Body of pancreas (tissue), 4 donors: ENCODE measurements around the gene REXO1. TPM values are rescaled to one million over a fixed set of nuclear protein-coding genes. Genes with fewer than 3 reads are reported as not detected.

Experiments used
- ATAC-seq: fragments of 150-250 bp; one replicate; pipeline ENCODE4 v1.9.1; 2016
- DNase-seq, 4 donors: peaks; one replicate each; pipeline ENCODE4 v3.0.0-alpha.2; 2019
- H3K27ac ChIP-seq, 4 donors: fragments of 200-600 bp; sonication (generic); 1 replicate in 3 of 4; 2 replicates in 1 of 4; pipeline versions ENCODE4 v1.5.1 to v1.6.1; 2016 to 2019; ENCODE audit warnings: mild to moderate bottlenecking in 1 of 4, mixed read lengths in 1 of 4, moderate library complexity in 1 of 4
- H3K27me3 ChIP-seq, 2 donors: fragments of 200-600 bp; sonication (generic); one replicate each; pipeline ENCODE4 v1.6.0; 2016; ENCODE audit warnings: mild to moderate bottlenecking in 1 of 2
- H3K36me3 ChIP-seq, 2 donors: fragments of 200-600 bp; sonication (generic); replicated peaks in 1 of 2; 2 replicates each; pipeline ENCODE4 v1.5.1; 2016; ENCODE audit warnings: low read depth in 2 of 2; ENCODE audit not compliant: insufficient read depth in 1 of 2
- H3K4me1 ChIP-seq: fragments of 200-600 bp; sonication (generic); one replicate; pipeline ENCODE4 v1.6.0; 2016
- H3K4me3 ChIP-seq, 2 donors: fragments of 200-600 bp; sonication (generic); 1 replicate in 1 of 2; 2 replicates in 1 of 2; pipeline ENCODE4 v1.5.1; 2016 to 2019
- H3K9me3 ChIP-seq, 3 donors: fragments of 200-600 bp; sonication (generic); 1 replicate in 2 of 3; 2 replicates in 1 of 3; pipeline ENCODE4 v1.5.1; 2016
- POLR2A ChIP-seq, 3 donors: fragments of 450-650 bp; IDR thresholded peaks; one replicate each; pipeline ENCODE4 v1.6.1; 2016; ENCODE audit warnings: antibody characterized with exemption in 3 of 3, mild to moderate bottlenecking in 2 of 3
- WGBS, 2 donors: methylation state at CpG; one replicate each; pipeline ENCODE4 v1.1.5; 2017; 5-methylcytosine and 5-hydroxymethylcytosine counted together
- intact Hi-C: fragments of 100-400 bp; cut with DNase I; formaldehyde crosslinking; loops from one replicate; pipeline ENCODE4 v1.15.1; 2023
- total RNA-seq, 2 donors: library from RNA; depleted of rRNA; stranded (reverse); fragments of >200 nt; gene quantifications; one replicate each; pipeline ENCODE4 v1.1.0, GENCODE V29; 2016
- TF ChIP-seq, protein P1 (sequence below), 7 experiments: fragments of 450-650 bp in 4 of 7; fragments of 200-600 bp in 3 of 7; sonication (generic) in 3 of 7; IDR thresholded peaks; one replicate each; pipeline ENCODE4 v1.5.1; 2016 to 2019; ENCODE audit warnings: antibody characterized with exemption in 7 of 7

Gene REXO1
- total RNA-seq, 2 donors from 2014 or later = 16.6 to 19.8 TPM

DNA sequence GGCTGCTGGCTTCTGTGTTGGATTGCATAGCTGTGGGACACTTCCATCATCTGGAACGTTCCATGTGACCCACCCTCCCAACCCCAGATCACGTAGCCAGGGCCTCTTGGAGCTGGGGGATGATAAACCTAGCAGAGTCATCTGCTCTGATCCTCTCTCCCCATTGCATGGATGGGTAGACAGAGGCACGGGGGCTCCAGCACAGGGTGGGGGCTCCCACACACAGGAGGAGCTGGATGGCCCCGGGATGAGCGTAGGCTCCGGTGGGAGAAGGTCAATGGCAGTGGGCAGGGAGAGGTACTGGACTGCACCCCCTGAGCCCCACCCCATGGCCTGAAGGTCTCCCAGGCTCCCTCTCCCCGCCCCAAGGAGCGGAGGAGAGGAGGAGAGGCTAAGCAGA, 61.6 kb downstream of the REXO1 start:
- peaks cover 0 to 2% (median 0%) of the 10 kb centered on the region in 3 donors for H3K9me3 ChIP-seq
- H3K36me3 ChIP-seq = no peaks in the 10 kb centered on the region
- ATAC-seq = no peak
- WGBS, 2 donors = 73 to 75% methylated on average over 5 to 8 of the region's 8 CpGs
- H3K27me3 ChIP-seq = peaks cover 0 to 5% of the 10 kb centered on the region in 2 donors
- TF ChIP-seq POLR2A (IDR thresholded peaks at IDR 0.05) = no peak
- TF ChIP-seq, protein P1, sequence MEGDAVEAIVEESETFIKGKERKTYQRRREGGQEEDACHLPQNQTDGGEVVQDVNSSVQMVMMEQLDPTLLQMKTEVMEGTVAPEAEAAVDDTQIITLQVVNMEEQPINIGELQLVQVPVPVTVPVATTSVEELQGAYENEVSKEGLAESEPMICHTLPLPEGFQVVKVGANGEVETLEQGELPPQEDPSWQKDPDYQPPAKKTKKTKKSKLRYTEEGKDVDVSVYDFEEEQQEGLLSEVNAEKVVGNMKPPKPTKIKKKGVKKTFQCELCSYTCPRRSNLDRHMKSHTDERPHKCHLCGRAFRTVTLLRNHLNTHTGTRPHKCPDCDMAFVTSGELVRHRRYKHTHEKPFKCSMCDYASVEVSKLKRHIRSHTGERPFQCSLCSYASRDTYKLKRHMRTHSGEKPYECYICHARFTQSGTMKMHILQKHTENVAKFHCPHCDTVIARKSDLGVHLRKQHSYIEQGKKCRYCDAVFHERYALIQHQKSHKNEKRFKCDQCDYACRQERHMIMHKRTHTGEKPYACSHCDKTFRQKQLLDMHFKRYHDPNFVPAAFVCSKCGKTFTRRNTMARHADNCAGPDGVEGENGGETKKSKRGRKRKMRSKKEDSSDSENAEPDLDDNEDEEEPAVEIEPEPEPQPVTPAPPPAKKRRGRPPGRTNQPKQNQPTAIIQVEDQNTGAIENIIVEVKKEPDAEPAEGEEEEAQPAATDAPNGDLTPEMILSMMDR (IDR thresholded peaks at IDR 0.05) = no peak
- peaks cover 5% of the 10 kb centered on the region for H3K4me1 ChIP-seq
- no peak for DNase-seq
- intact Hi-C loops = no loop called here
- H3K27ac ChIP-seq = no peak overlapping the region
- H3K4me3 ChIP-seq = no peak overlapping the region

DNA sequence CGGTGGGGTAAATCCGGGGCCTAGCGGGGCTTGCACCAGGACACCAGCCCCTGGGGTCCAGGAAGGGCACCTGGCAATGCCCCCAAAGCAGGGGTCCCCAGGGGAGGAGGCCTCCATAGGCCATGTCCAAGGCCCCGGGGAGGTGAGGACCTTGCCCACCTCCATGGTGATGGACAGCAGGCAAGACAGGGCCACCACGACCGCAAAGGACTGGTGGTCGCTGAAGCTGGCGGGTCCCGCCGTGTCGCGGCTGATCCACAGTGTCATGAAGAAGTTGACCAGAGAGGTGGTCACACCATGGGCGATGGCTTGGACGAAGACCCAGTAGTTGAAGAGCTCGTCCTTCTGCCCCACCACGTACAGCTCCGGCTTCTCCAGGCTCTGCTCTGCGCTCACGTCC, 63.0 kb downstream of the REXO1 start:
- DNase-seq (no peak), ATAC-seq (no peak)
- Histone ChIP-seq H3K4me1 (peaks cover 5% of the 10 kb centered on the region), H3K27ac (no peak overlapping the region), H3K9me3 (peaks cover 0 to 5% (median 0%) of the 10 kb centered on the region in 3 donors), H3K36me3 (no peaks in the 10 kb centered on the region), H3K27me3 (peaks cover 0 to 6% of the 10 kb centered on the region in 2 donors), H3K4me3 (no peak overlapping the region)
- TF ChIP-seq, protein P1 (IDR thresholded peaks at IDR 0.05) = no peak
- TF ChIP-seq POLR2A (IDR thresholded peaks at IDR 0.05) = no peak
- WGBS, 2 donors = 81 to 86% methylated on average over 12 to 18 of the region's 19 CpGs
- intact Hi-C loops = no loop called here

DNA sequence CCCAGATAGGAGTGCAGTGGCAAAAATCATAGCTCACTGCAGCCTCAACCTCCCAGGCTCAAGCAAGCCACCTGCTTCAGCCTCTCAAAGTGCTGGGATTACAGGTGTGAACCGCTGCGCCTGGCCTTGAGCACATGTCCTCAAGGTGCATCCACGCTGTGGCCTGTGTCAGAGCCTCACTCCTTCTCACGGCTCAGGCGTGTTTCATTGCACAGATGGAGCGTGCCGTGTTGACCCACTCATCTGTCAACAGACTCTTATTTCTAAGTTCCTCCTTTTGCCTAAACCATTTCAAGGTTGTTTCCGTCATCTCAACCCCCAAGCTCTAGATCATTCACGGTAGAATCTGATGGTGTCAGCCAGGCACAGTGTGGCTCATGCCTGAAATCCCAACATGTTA, 64.4 kb downstream of the REXO1 start:
- Histone ChIP-seq H3K36me3 (no peaks in the 10 kb centered on the region), H3K27ac (no peak overlapping the region), H3K9me3 (peaks cover 0 to 5% (median 0%) of the 10 kb centered on the region in 3 donors), H3K27me3 (peaks cover 0 to 16% of the 10 kb centered on the region in 2 donors), H3K4me1 (no peaks in the 10 kb centered on the region), H3K4me3 (no peak overlapping the region)
- no peak for TF ChIP-seq POLR2A (IDR thresholded peaks at IDR 0.05)
- TF ChIP-seq, protein P1 (IDR thresholded peaks at IDR 0.05) = no peak
- WGBS, 2 donors = 58 to 68% methylated on average over 9 of the region's 9 CpGs
- ATAC-seq (no peak), DNase-seq (no peak)
- intact Hi-C loops = no loop called here

DNA sequence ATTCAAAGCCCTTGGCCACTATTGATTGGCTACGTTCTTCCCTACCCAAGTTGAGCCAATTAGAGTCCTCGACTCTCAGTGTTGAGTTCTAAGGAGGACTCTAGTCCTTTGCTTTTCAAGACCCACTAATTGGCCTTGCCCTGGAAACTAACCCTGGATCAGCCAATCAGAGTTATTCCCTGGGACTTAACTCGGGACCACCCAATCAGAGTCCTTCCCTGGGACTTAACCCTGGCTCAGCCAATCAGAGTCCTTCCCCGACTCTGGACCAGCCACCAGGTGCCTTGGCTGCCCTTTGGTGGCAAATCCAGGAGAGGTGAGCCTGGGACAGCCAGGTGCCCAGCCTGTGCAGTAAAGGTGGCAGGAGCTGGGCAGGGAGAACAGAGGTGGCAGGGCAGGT, 64.9 kb downstream of the REXO1 start:
- H3K9me3 ChIP-seq = peaks cover 0 to 5% (median 0%) of the 10 kb centered on the region in 3 donors
- H3K36me3 ChIP-seq = no peaks in the 10 kb centered on the region
- TF ChIP-seq POLR2A (IDR thresholded peaks at IDR 0.05) = no peak
- TF ChIP-seq, protein P1 (IDR thresholded peaks at IDR 0.05) = no peak
- 70 to 83% methylated on average over 3 to 4 of the region's 4 CpGs for WGBS, 2 donors
- H3K4me1 ChIP-seq = no peaks in the 10 kb centered on the region
- no peak overlapping the region for H3K4me3 ChIP-seq
- no peak overlapping the region for H3K27ac ChIP-seq
- intact Hi-C loops = no loop called here
- ATAC-seq = no peak
- peaks cover 0 to 15% of the 10 kb centered on the region in 2 donors for H3K27me3 ChIP-seq
- no peak for DNase-seq

DNA sequence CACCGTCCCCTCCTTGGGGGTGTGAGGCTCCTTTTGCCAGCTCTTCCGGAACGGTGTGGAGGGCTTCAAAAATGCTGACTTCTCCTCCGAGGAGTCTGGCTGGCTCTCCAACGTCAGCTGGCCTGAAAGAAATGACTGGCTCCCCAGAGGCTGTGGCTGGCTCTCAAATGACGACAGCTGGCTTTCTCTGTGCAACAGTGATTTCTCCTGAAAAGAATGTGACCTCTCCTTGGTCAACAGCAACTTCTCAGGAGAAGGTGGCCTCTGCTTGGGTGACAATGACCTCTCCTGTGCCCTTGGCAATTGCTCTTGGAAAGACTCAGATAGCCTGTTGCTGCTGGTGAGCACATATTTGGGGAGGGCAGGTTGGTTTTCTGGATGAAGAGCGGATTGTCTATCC, 65.8 kb downstream of the REXO1 start:
- no peak for DNase-seq
- WGBS, 2 donors = 17 to 48% methylated on average over 1 to 7 of the region's 7 CpGs
- Histone ChIP-seq H3K27me3 (peaks cover 0 to 12% of the 10 kb centered on the region in 2 donors), H3K9me3 (peaks cover 0 to 5% (median 0%) of the 10 kb centered on the region in 3 donors), H3K4me1 (no peaks in the 10 kb centered on the region), H3K36me3 (no peaks in the 10 kb centered on the region), H3K4me3 (no peak overlapping the region), H3K27ac (no peak overlapping the region)
- no peak for TF ChIP-seq POLR2A (IDR thresholded peaks at IDR 0.05)
- TF ChIP-seq, protein P1 (IDR thresholded peaks at IDR 0.05) = no peak
- intact Hi-C loops = no loop called here
- no peak for ATAC-seq
